ENCODE measurements around the gene TMEM273.

DNA sequence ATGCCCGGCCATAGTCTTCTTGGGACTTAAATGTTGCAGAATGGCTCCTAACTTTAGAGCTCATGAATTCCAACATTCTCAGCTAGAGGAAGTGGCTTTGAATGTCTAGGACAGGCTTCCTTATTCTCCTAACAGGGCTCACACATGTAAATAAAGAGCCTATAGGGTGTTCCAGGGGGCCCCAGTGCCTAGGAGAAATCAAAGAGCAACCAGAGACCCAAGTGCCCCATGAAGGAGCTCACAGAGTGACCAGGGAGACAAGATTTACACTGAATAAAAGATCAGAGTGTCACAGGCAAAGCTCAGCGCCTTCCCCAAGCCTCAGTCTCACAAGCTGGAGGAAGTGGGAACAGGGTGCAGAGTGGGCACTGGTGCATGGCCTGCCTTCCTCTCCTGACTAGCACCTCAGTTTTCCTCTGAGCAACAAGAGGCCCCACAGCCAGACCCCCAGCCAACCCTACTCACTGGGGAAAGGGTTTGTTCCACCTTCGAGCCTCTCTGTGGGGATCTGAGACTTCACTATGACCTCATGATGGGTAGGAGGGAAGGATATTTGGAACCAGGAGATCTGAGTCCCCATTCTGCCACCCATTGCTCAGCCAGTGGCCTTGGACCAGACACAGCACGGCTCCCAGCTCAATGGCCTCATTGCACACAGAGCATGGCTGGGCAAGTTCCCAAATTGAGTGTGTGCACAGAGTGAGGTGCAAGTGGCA is 16.0 kb downstream of the TMEM273 start:
- TF ChIP-seq, protein P1, sequence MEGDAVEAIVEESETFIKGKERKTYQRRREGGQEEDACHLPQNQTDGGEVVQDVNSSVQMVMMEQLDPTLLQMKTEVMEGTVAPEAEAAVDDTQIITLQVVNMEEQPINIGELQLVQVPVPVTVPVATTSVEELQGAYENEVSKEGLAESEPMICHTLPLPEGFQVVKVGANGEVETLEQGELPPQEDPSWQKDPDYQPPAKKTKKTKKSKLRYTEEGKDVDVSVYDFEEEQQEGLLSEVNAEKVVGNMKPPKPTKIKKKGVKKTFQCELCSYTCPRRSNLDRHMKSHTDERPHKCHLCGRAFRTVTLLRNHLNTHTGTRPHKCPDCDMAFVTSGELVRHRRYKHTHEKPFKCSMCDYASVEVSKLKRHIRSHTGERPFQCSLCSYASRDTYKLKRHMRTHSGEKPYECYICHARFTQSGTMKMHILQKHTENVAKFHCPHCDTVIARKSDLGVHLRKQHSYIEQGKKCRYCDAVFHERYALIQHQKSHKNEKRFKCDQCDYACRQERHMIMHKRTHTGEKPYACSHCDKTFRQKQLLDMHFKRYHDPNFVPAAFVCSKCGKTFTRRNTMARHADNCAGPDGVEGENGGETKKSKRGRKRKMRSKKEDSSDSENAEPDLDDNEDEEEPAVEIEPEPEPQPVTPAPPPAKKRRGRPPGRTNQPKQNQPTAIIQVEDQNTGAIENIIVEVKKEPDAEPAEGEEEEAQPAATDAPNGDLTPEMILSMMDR (IDR thresholded peaks at IDR 0.05) = no peak
- TF ChIP-seq POLR2A (IDR thresholded peaks at IDR 0.05) = no peak
- no peak for TF ChIP-seq POLR2AphosphoS5 (IDR thresholded peaks at IDR 0.05)
